HG02973 (cell line): ENCODE data around the gene GGT6.

Experiments used
- ATAC-seq: cut with Tn5 transposase; IDR thresholded peaks from one replicate; pipeline ENCODE4 v1.9.1; 2021; ENCODE audit warnings: moderate library complexity; ENCODE audit not compliant: unreplicated experiment

GGT6 gene

GRCh38 chr17:4540687-4541327 is 19.6 kb downstream of the GGT6 start:
- ATAC-seq = no peak

GRCh38 chr17:4540224-4540651 is 20.1 kb downstream of the GGT6 start:
- no peak for ATAC-seq

GRCh38 chr17:4539576-4540223 is 20.7 kb downstream of the GGT6 start:
- ATAC-seq = no peak

GRCh38 chr17:4539025-4539424 is 21.4 kb downstream of the GGT6 start:
- no peak for ATAC-seq

- no peak for ATAC-seq
These were observed 22.0 kb downstream of the GGT6 start for GRCh38 chr17:4538236-4539002.

GRCh38 chr17:4537451-4538235 is 22.7 kb downstream of the GGT6 start:
- ATAC-seq = no peak

- ATAC-seq = no peak
These were observed 23.5 kb downstream of the GGT6 start for GRCh38 chr17:4536742-4537411.

- no peak for ATAC-seq
These were observed 24.1 kb downstream of the GGT6 start for GRCh38 chr17:4536259-4536741.

GRCh38 chr17:4535667-4536258 is 24.6 kb downstream of the GGT6 start:
- no peak for ATAC-seq

- ATAC-seq = no peak
These were observed 25.3 kb downstream of the GGT6 start for GRCh38 chr17:4534928-4535666.

GRCh38 chr17:4534515-4534914 is 25.9 kb downstream of the GGT6 start:
- no peak for ATAC-seq

GRCh38 chr17:4533523-4534504 is 26.6 kb downstream of the GGT6 start:
- no peak for ATAC-seq

- ATAC-seq = no peak
These were observed 27.4 kb downstream of the GGT6 start for GRCh38 chr17:4532860-4533522.

GRCh38 chr17:4531988-4532736 is 28.2 kb downstream of the GGT6 start:
- ATAC-seq = no peak

- ATAC-seq = no peak
These were observed 29.3 kb downstream of the GGT6 start for GRCh38 chr17:4530799-4531730.
